HG03175 (cell line): Measurements from ENCODE around the gene ZC3H4.
"Not testable (repeated sequence)": the region's sequence is repeated elsewhere in the genome, so short reads cannot be mapped to it uniquely, and the experiment has no call there.

Experiments
- ATAC-seq: cut with Tn5 transposase; IDR thresholded peaks from one replicate; pipeline ENCODE4 v1.9.1; 2021; ENCODE audit warnings: mild to moderate bottlenecking, moderate library complexity; ENCODE audit not compliant: unreplicated experiment

ZC3H4 gene

GRCh38 chr19:47086280-47086679 is 27.3 kb downstream of the ZC3H4 start:
- ATAC-seq, result no peak

GRCh38 chr19:47084879-47085439 is 28.6 kb downstream of the ZC3H4 start:
- no peak for ATAC-seq

- no peak for ATAC-seq
Measured at GRCh38 chr19:47082493-47082892, 31.1 kb downstream of the ZC3H4 start.

GRCh38 chr19:47081095-47081494 is 32.5 kb downstream of the ZC3H4 start:
- ATAC-seq, result no peak

- not testable (repeated sequence) for ATAC-seq
Measured at GRCh38 chr19:47078351-47078750, 35.2 kb downstream of the ZC3H4 start.

GRCh38 chr19:47075941-47076340 is 37.6 kb downstream of the ZC3H4 start:
- no peak for ATAC-seq

- no peak for ATAC-seq
Measured at GRCh38 chr19:47075179-47075810, 38.3 kb downstream of the ZC3H4 start.

GRCh38 chr19:47074621-47075020 is 39.0 kb downstream of the ZC3H4 start:
- ATAC-seq, result no peak

- no peak for ATAC-seq
Measured at GRCh38 chr19:47073574-47073973, 40.0 kb downstream of the ZC3H4 start.

GRCh38 chr19:47072323-47072722 is 41.3 kb downstream of the ZC3H4 start:
- no peak for ATAC-seq

GRCh38 chr19:47071731-47072130 is 41.8 kb downstream of the ZC3H4 start:
- ATAC-seq, result no peak

GRCh38 chr19:47070756-47071155 is 42.8 kb downstream of the ZC3H4 start:
- ATAC-seq, result no peak

- ATAC-seq, result no peak
Measured at GRCh38 chr19:47069795-47070194, 43.8 kb downstream of the ZC3H4 start.

GRCh38 chr19:47068876-47069406 is 44.6 kb downstream of the ZC3H4 start:
- ATAC-seq, result no peak

GRCh38 chr19:47068246-47068645 is 45.3 kb downstream of the ZC3H4 start:
- ATAC-seq, result no peak

GRCh38 chr19:47067215-47067847 is 46.2 kb downstream of the ZC3H4 start:
- no peak for ATAC-seq

GRCh38 chr19:47066376-47067214 is 47.0 kb downstream of the ZC3H4 start:
- ATAC-seq, result no peak

- ATAC-seq, result no peak
Measured at GRCh38 chr19:47065242-47065641, 48.3 kb downstream of the ZC3H4 start.

- ATAC-seq, result no peak
Measured at GRCh38 chr19:47063874-47064273, 49.7 kb downstream of the ZC3H4 start.

GRCh38 chr19:47058621-47059022 is 55.0 kb downstream of the ZC3H4 start:
- ATAC-seq, result no peak

GRCh38 chr19:47057328-47057727 is 56.2 kb downstream of the ZC3H4 start:
- no peak for ATAC-seq
